ENCODE measurements around the gene RBSN. TPM values are rescaled to one million over a fixed set of nuclear protein-coding genes. Genes with fewer than 3 reads are reported as not detected.

RBSN gene
- total RNA-seq, 5 donors from 2014 or later (not counting 1 experiment from before 2014, with no cell fraction given): 24.7 to 42.7 (median 34.4) TPM

DNA sequence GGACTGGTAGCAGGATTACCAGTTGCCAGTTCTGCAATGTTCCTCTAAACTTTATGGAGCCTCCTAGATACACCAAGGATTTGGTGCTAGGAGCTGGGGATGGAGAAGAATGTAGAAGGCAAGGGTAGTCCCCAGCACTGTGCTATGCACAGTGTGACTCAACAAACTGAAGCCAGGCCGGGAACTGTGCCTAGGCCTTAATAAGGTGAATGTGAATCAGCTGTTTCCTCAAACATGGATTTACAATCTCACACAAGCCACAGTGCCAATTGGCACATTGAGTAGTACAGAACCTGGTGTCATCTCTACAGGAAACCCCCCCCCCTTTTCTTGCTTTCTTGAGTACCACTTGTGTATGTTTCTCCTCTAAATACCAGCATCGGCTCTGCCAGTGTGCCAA, 66.3 kb downstream of the RBSN start:
- no peak overlapping the region for H3K27ac ChIP-seq (ENCODE audit: low read length)
- peaks cover 44% of the 10 kb centered on the region for H3K36me3 Mint-ChIP-seq
- no peak overlapping the region for H3K4me3 Mint-ChIP-seq
- no peaks in the 10 kb centered on the region for H3K9me3 ChIP-seq
- ChIA-PET CTCF (interaction anchor here in 1 of 2 donors (0.6 kb wide), 1 partner anchor 13 kb away, joined by 3 read pairs; no protein-coding TSS in a partner anchor), POLR2A (no interaction called here)
- H3K4me1 ChIP-seq (ENCODE audit: control insufficient read depth in 1 of 2, extremely low read depth in 1 of 2, insufficient read depth in 2 of 2, low read length in 2 of 2): no peaks in the 10 kb centered on the region
- no peaks in the 10 kb centered on the region for H3K9me3 Mint-ChIP-seq
- no peak overlapping the region for H3K27ac Mint-ChIP-seq
- H3K27me3 ChIP-seq (replicated peaks in 1 of 2; ENCODE audit: control insufficient read depth in 2 of 2, extremely low read depth in 1 of 2, insufficient read depth in 2 of 2, low read length in 1 of 2): no peaks in the 10 kb centered on the region
- ATAC-seq (replicated peaks in 1 of 4) (no peak), DNase-seq (no peak)
- no peaks in the 10 kb centered on the region for H3K27me3 Mint-ChIP-seq
- no CpG with 5 or more reads among the region's 2 CpGs for WGBS (ENCODE audit: insufficient coverage)
- H3K36me3 ChIP-seq (ENCODE audit: control insufficient read depth in 2 of 2, extremely low read depth in 1 of 2, insufficient read depth in 1 of 2, low read length in 1 of 2): peaks cover 13 to 81% of the 10 kb centered on the region in 2 donors
- no peaks in the 10 kb centered on the region for H3K4me1 Mint-ChIP-seq
- no peak overlapping the region for H3K4me3 ChIP-seq (ENCODE audit: control insufficient read depth in 1 of 2, extremely low read depth in 1 of 2, low read length in 1 of 2)

DNA sequence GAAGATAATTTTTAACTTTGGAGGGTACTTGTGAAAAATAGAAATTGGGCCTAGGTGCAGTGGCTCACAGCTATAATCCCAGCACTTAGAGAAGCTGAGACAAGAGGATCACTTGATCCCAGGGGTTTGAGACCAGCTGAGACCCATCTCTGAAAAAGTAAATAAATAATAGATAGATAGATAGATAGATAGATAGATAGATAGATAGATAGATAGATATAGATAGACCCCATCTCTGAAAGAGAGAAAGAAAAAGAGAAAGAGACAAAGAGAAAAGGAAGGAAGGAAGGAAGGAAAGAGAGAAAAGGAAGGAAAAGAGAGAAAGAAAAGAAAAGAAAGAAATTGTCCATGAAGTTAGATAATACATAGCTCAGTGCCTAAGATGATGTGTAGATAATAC, 69.3 kb downstream of the RBSN start:
- ATAC-seq (replicated peaks in 1 of 4): no peak
- peaks cover 9 to 76% of the 10 kb centered on the region in 2 donors for H3K36me3 ChIP-seq (ENCODE audit: control insufficient read depth in 2 of 2, extremely low read depth in 1 of 2, insufficient read depth in 1 of 2, low read length in 1 of 2)
- H3K27ac ChIP-seq (ENCODE audit: low read length): no peak overlapping the region
- H3K4me3 Mint-ChIP-seq: no peak overlapping the region
- no peak overlapping the region for H3K4me3 ChIP-seq (ENCODE audit: control insufficient read depth in 1 of 2, extremely low read depth in 1 of 2, low read length in 1 of 2)
- no peak overlapping the region for H3K27ac Mint-ChIP-seq
- no peaks in the 10 kb centered on the region for H3K4me1 ChIP-seq (ENCODE audit: control insufficient read depth in 1 of 2, extremely low read depth in 1 of 2, insufficient read depth in 2 of 2, low read length in 2 of 2)
- H3K4me1 Mint-ChIP-seq: no peaks in the 10 kb centered on the region
- no peak for DNase-seq
- H3K9me3 Mint-ChIP-seq: no peaks in the 10 kb centered on the region
- H3K36me3 Mint-ChIP-seq: peaks cover 56% of the 10 kb centered on the region
- no peaks in the 10 kb centered on the region for H3K27me3 ChIP-seq (replicated peaks in 1 of 2; ENCODE audit: control insufficient read depth in 2 of 2, extremely low read depth in 1 of 2, insufficient read depth in 2 of 2, low read length in 1 of 2)
- H3K9me3 ChIP-seq: no peaks in the 10 kb centered on the region
- H3K27me3 Mint-ChIP-seq: no peaks in the 10 kb centered on the region
- POLR2A ChIA-PET: interaction anchor here in 1 of 2 donors (0.6 to 1.3 kb wide), 2 partner anchors 36 to 39 kb away, joined by 4 to 8 read pairs; partner anchors contain the start of gene MRPS25
- CTCF ChIA-PET: interaction anchor here (0.7 to 1.4 kb wide), 2 partner anchors 7 to 9 kb away, joined by 3 to 6 read pairs; no protein-coding TSS in a partner anchor

DNA sequence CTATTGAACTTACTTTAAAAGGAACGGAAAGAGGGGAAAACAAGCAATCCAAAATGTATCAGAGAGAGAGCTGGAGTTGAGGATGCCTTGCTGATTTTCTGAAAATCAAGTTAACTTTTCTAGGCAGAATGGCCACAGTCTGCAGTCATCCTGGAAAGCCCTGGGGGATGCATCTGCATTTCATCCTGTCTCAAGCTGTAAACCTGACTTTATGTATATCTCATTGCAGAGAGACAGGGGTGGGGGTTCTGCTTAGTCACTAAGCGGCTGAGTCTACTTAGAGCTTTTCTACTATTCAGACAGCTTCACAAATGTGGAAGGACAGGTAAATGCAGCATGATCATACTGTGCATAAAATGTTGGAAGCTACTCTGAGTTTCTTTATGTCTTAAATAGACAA, 75.2 kb downstream of the RBSN start:
- Histone ChIP-seq H3K4me3 (ENCODE audit: control insufficient read depth in 1 of 2, extremely low read depth in 1 of 2, low read length in 1 of 2) (no peak overlapping the region), H3K27ac (ENCODE audit: low read length) (no peak overlapping the region), H3K36me3 (ENCODE audit: control insufficient read depth in 2 of 2, extremely low read depth in 1 of 2, insufficient read depth in 1 of 2, low read length in 1 of 2) (peaks cover 10 to 77% of the 10 kb centered on the region in 2 donors), H3K27me3 (replicated peaks in 1 of 2; ENCODE audit: control insufficient read depth in 2 of 2, extremely low read depth in 1 of 2, insufficient read depth in 2 of 2, low read length in 1 of 2) (no peaks in the 10 kb centered on the region), H3K4me1 (ENCODE audit: control insufficient read depth in 1 of 2, extremely low read depth in 1 of 2, insufficient read depth in 2 of 2, low read length in 2 of 2) (no peaks in the 10 kb centered on the region), H3K9me3 (no peaks in the 10 kb centered on the region)
- CTCF ChIA-PET: no interaction called here
- WGBS (ENCODE audit: insufficient coverage): no CpG with 5 or more reads among the region's 2 CpGs
- no peaks in the 10 kb centered on the region for H3K27me3 Mint-ChIP-seq
- POLR2A ChIA-PET: no interaction called here
- H3K4me3 Mint-ChIP-seq: no peak overlapping the region
- peaks cover 0 to 2% (median 0%) of the 10 kb centered on the region in 3 donors for H3K4me1 Mint-ChIP-seq
- H3K27ac Mint-ChIP-seq: no peak overlapping the region
- H3K36me3 Mint-ChIP-seq: peaks cover 71% of the 10 kb centered on the region
- no peak for ATAC-seq (replicated peaks in 1 of 4)
- no peak for DNase-seq
- H3K9me3 Mint-ChIP-seq: no peaks in the 10 kb centered on the region

DNA sequence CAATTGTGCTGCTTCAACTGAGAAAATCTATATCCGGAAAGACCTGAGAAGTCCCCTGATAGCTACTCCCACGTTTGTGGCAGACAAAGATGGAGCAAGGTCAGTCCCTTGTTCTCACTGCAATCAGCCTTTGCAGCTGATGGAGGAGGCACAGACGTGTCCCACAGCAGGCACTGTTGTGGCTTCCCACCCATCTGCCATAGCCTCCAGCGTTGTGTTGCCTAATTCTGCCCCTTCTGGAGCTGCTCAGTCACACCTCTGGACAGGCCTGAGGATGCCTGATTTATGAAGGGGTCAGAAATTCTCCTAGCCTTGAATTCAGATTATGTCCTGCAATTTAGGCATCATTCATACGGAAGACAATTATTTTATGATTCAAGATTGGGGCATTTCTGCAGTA, 75.7 kb downstream of the RBSN start:
- no peak overlapping the region for H3K4me3 ChIP-seq (ENCODE audit: control insufficient read depth in 1 of 2, extremely low read depth in 1 of 2, low read length in 1 of 2)
- H3K36me3 ChIP-seq (ENCODE audit: control insufficient read depth in 2 of 2, extremely low read depth in 1 of 2, insufficient read depth in 1 of 2, low read length in 1 of 2): peaks cover 10 to 72% of the 10 kb centered on the region in 2 donors
- ChIA-PET POLR2A (no interaction called here), CTCF (no interaction called here)
- WGBS (ENCODE audit: insufficient coverage): 89% methylated on average over 3 of the region's 5 CpGs
- H3K27me3 ChIP-seq (replicated peaks in 1 of 2; ENCODE audit: control insufficient read depth in 2 of 2, extremely low read depth in 1 of 2, insufficient read depth in 2 of 2, low read length in 1 of 2): no peaks in the 10 kb centered on the region
- DNase-seq (no peak), ATAC-seq (replicated peaks in 1 of 4) (no peak)
- H3K27ac Mint-ChIP-seq: no peak overlapping the region
- no peaks in the 10 kb centered on the region for H3K9me3 Mint-ChIP-seq
- peaks cover 69% of the 10 kb centered on the region for H3K36me3 Mint-ChIP-seq
- H3K27me3 Mint-ChIP-seq: no peaks in the 10 kb centered on the region
- H3K4me1 Mint-ChIP-seq: peaks cover 0 to 2% (median 0%) of the 10 kb centered on the region in 3 donors
- H3K9me3 ChIP-seq: no peaks in the 10 kb centered on the region
- no peaks in the 10 kb centered on the region for H3K4me1 ChIP-seq (ENCODE audit: control insufficient read depth in 1 of 2, extremely low read depth in 1 of 2, insufficient read depth in 2 of 2, low read length in 2 of 2)
- no peak overlapping the region for H3K4me3 Mint-ChIP-seq
- no peak overlapping the region for H3K27ac ChIP-seq (ENCODE audit: low read length)

Other genes starting within 250 kb of the RBSN start
- 10 to 100 TPM; 54.9 to 93.1 (median 85.2) TPM for gene NR2C2, start 151.6 kb downstream of the RBSN start, total RNA-seq
- 100 to 1,000 TPM in 1 of 5 donors, 10 to 100 TPM in 4; 55.7 to 102 (median 87.3) TPM for gene MRPS25, start 33.8 kb downstream of the RBSN start, total RNA-seq
- 10 to 100 TPM; 62.2 to 82.5 (median 74.6) TPM for gene CAPN7, start 107.1 kb upstream of the RBSN start, total RNA-seq
- gene SH3BP5, start 233.4 kb upstream of the RBSN start, total RNA-seq: 10 to 100 TPM; 25.0 to 66.7 (median 41.7) TPM

Data from T-cell (primary cell).